Hepatocyte (in vitro differentiated cells): Measurements from ENCODE around the gene CFHR2. TPM values are rescaled to one million over a fixed set of nuclear protein-coding genes. Genes with fewer than 3 reads are reported as not detected.

Experiments
- DNase-seq: peaks from one replicate; pipeline ENCODE4 v3.0.0-alpha.2; 2016; ENCODE audit warnings: low spot score
- H2AFZ ChIP-seq: fragments of 200-600 bp; sonication (generic); 2 replicates; pipeline ENCODE4 v1.6.0; 2016; ENCODE audit warnings: antibody characterized with exemption, mild to moderate bottlenecking
- H3K27ac ChIP-seq: fragments of 200-600 bp; sonication (generic); 2 replicates; pipeline ENCODE4 v1.5.1; 2016; ENCODE audit warnings: mild to moderate bottlenecking
- H3K27me3 ChIP-seq: fragments of 200-600 bp; sonication (generic); 2 replicates; pipeline ENCODE4 v1.6.1; 2016
- H3K36me3 ChIP-seq: fragments of 200-600 bp; sonication (generic); replicated peaks from 2 replicates; pipeline ENCODE4 v1.5.1; 2016; ENCODE audit warnings: low read depth; ENCODE audit not compliant: insufficient read depth
- H3K4me1 ChIP-seq: fragments of 200-600 bp; sonication (generic); 2 replicates; pipeline ENCODE4 v1.5.1; 2016; ENCODE audit warnings: mild to moderate bottlenecking, moderate library complexity; ENCODE audit not compliant: insufficient read depth
- H3K4me2 ChIP-seq: fragments of 200-600 bp; sonication (generic); 2 replicates; pipeline ENCODE4 v1.6.0; 2016
- H3K4me3 ChIP-seq: fragments of 200-600 bp; sonication (generic); 2 replicates; pipeline ENCODE4 v1.5.1; 2016; ENCODE audit warnings: mild to moderate bottlenecking
- H3K79me2 ChIP-seq: fragments of 200-600 bp; sonication (generic); 2 replicates; pipeline ENCODE4 v1.6.0; 2017; ENCODE audit warnings: mild to moderate bottlenecking
- H3K9me2 ChIP-seq: fragments of 200-600 bp; sonication (generic); replicated peaks from 2 replicates; pipeline ENCODE4 v1.6.0; 2017; ENCODE audit warnings: mild to moderate bottlenecking; ENCODE audit not compliant: insufficient read depth
- H3K9me3 ChIP-seq: fragments of 200-600 bp; sonication (generic); 2 replicates; pipeline ENCODE4 v1.5.1; 2016; ENCODE audit warnings: low read depth, mild to moderate bottlenecking
- H4K20me1 ChIP-seq: fragments of 200-600 bp; sonication (generic); 2 replicates; pipeline ENCODE4 v1.6.0; 2016; ENCODE audit warnings: mild to moderate bottlenecking; ENCODE audit not compliant: insufficient read depth, poor library complexity, severe bottlenecking
- CTCF ChIP-seq: fragments of 200-600 bp; sonication (generic); IDR thresholded peaks from 2 replicates; pipeline ENCODE4 v1.5.1; 2016; ENCODE audit warnings: antibody characterized with exemption, mild to moderate bottlenecking; ENCODE audit not compliant: poor library complexity
- EZH2 ChIP-seq: fragments of 200-600 bp; sonication (generic); IDR thresholded peaks from 2 replicates; pipeline ENCODE4 v1.6.1; 2016; ENCODE audit warnings: antibody characterized with exemption, mild to moderate bottlenecking, borderline replicate concordance
- EZH2phosphoT487 ChIP-seq: fragments of 200-600 bp; sonication (generic); IDR thresholded peaks from one replicate; pipeline ENCODE4 v1.6.1; 2018; ENCODE audit warnings: antibody characterized with exemption, mild to moderate bottlenecking, low read depth, moderate library complexity; ENCODE audit not compliant: unreplicated experiment, severe bottlenecking
- WGBS: methylation state at CpG from one replicate; pipeline ENCODE4 v1.1.6; 2016; ENCODE audit warnings: low lambda C conversion rate; ENCODE audit errors: missing lambda C conversion rate; 5-methylcytosine and 5-hydroxymethylcytosine counted together
- polyA plus RNA-seq: library from polyadenylated mRNA; unstranded; fragments of >200 nt; fragmentation: Nextera tagmentation; extraction: Ambion mirVana; gene quantifications from 2 replicates; pipeline ENCODE4 v1.2.1, GENCODE V29; 2016
- total RNA-seq: library from RNA; depleted of rRNA; stranded (reverse); fragments of >200 nt; gene quantifications from 2 replicates; pipeline ENCODE4 v1.2.3, GENCODE V29; 2014

Gene CFHR2
- total and polyA plus RNA-seq, 2 experiments from 2014 or later, result 9.6 to 35.6 TPM

DNA sequence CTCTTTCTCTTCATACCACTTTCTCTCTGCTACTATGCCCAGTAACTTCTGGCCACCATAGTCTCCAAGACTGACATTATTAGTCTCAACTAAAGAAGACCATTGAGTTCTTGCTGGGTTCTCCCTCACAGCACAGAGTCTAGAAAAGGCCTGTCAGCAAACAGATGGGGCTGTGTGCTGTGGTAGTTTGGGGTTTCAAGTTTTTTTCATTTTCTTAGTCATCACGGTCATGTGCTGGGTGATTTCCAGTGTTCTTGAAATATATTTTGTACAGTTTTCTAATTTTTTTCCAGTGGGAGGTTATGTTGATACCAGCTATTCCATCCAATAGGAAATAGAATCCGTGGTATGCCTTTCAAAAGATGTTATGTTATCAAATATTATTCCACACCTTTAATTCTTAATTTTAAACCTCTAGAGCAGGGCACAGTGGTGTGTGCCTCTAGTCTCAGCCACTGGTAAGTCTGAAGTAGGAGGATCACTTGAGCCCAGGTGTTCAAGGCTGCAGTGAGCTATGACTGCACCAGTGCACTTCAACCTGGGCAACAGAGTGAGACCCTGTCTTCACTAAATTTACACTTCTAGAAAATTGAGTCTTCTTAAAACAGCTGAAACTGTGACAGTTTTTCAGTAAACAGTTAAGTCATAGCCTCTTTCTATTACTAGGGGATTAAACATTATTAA, 8.3 kb downstream of the CFHR2 start:
- Histone ChIP-seq H2AFZ (no peak overlapping the region), H3K4me3 (no peak overlapping the region), H4K20me1 (no peaks in the 10 kb centered on the region), H3K4me1 (no peaks in the 10 kb centered on the region), H3K36me3 (no peaks in the 10 kb centered on the region), H3K4me2 (no peak overlapping the region), H3K27ac (no peak overlapping the region), H3K27me3 (no peaks in the 10 kb centered on the region), H3K9me2 (no peaks in the 10 kb centered on the region), H3K9me3 (no peaks in the 10 kb centered on the region), H3K79me2 (no peaks in the 10 kb centered on the region)
- WGBS, result 82% methylated on average over 2 of the region's 2 CpGs
- TF ChIP-seq CTCF, result no peak
- TF ChIP-seq EZH2, result no peak
- no peak for TF ChIP-seq EZH2phosphoT487
- DNase-seq, result no peak

DNA sequence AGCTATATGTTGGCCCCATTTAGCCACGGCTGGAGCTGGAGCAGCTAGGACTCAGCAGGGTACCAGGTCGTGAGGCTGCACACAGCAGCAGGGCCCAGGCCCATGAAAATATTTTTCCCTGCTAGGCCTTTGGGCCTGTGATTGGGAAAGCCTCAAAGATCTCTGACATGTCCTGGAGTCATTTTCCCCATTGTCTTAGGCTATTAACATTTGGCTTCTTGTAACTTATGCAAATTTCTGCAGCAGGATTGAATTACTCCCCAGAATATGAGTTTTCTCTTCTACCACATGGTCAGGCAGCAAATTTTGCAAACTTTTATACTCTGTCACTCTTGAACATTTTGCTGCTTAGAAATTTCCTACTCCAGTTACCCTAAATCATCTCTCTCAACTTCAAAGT, 11.2 kb downstream of the CFHR2 start:
- H3K4me2 ChIP-seq, result no peak overlapping the region
- WGBS, result 57% methylated on average over 2 of the region's 2 CpGs
- H4K20me1 ChIP-seq, result no peaks in the 10 kb centered on the region
- DNase-seq, result no peak
- H3K36me3 ChIP-seq, result no peaks in the 10 kb centered on the region
- H3K9me3 ChIP-seq, result no peaks in the 10 kb centered on the region
- H3K79me2 ChIP-seq, result no peaks in the 10 kb centered on the region
- H3K9me2 ChIP-seq, result no peaks in the 10 kb centered on the region
- H3K27ac ChIP-seq, result no peak overlapping the region
- no peaks in the 10 kb centered on the region for H3K4me1 ChIP-seq
- H2AFZ ChIP-seq, result no peak overlapping the region
- H3K4me3 ChIP-seq, result no peak overlapping the region
- TF ChIP-seq EZH2phosphoT487 (no peak), EZH2 (no peak), CTCF (no peak)
- no peaks in the 10 kb centered on the region for H3K27me3 ChIP-seq

GRCh38 chr1:196955926-196956325, 12.4 kb downstream of the CFHR2 start:
- Histone ChIP-seq H4K20me1 (no peaks in the 10 kb centered on the region), H3K4me3 (no peak overlapping the region), H3K9me2 (no peaks in the 10 kb centered on the region), H3K27ac (no peak overlapping the region), H3K36me3 (no peaks in the 10 kb centered on the region), H3K4me2 (no peak overlapping the region), H3K79me2 (no peaks in the 10 kb centered on the region), H2AFZ (no peak overlapping the region), H3K9me3 (no peaks in the 10 kb centered on the region), H3K4me1 (no peaks in the 10 kb centered on the region), H3K27me3 (no peaks in the 10 kb centered on the region)
- TF ChIP-seq EZH2 (no peak), CTCF (no peak), EZH2phosphoT487 (no peak)
- DNase-seq, result no peak
- WGBS, result 100% methylated on average over 1 of the region's 1 CpG
